Thyroid gland (tissue), 4 donors: Measurements from ENCODE around the gene MRPL18.

ENCODE experiments used
- CTCF ChIP-seq, 6 experiments: fragments of 200-600 bp in 3 of 6; fragments of 450-650 bp in 3 of 6; sonication (generic) in 3 of 6; IDR thresholded peaks; one replicate each; pipeline ENCODE4 v1.5.1; 2016 to 2019; ENCODE audit warnings: antibody characterized with exemption in 6 of 6, mild to moderate bottlenecking in 2 of 6, inconsistent platforms in 1 of 6, moderate library complexity in 1 of 6
- POLR2A ChIP-seq, 2 donors: fragments of 450-650 bp; IDR thresholded peaks; one replicate each; pipeline ENCODE4 v1.6.1; 2017; ENCODE audit warnings: antibody characterized with exemption in 2 of 2, mild to moderate bottlenecking in 2 of 2, moderate library complexity in 1 of 2

- TF ChIP-seq CTCF (IDR thresholded peaks at IDR 0.05) (no peak), POLR2A (IDR thresholded peaks at IDR 0.05) (no peak)
These were observed 39.3 kb downstream of the MRPL18 start for GRCh38 chr6:159829526-159829925.
